ENCODE measurements around the gene CFAP91.

DNA sequence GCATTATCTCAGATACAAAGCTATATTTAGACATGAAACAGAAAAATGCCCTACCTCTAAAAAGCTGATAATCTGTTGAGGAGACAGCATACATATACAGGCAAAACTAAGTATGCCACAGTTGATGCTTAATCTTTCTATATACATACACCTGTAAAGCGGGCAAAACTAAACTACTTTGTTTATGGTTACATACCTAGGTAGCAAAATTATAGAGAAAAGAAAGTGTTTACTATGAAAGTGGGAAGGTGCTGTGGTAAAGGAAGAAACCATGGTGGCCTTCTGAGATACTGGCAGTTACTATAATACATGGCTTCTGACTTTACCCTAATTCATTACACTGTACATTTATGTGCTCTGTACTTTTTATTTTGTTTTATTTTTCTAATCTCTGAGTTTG is 43.1 kb downstream of the CFAP91 start:
- no peak for TF ChIP-seq HNRNPUL1 (IDR thresholded peaks at IDR 0.05; ENCODE audit: low read length)
- TF ChIP-seq NBN (IDR thresholded peaks at IDR 0.05; ENCODE audit: low read depth): no peak
